NCI-H146 (cell line): Measurements from ENCODE around the gene ASPRV1.

Experiments
- DNase-seq: peaks from one replicate; lab custom pipeline; 2025; lab: John Stamatoyannopoulos, UW

The ASPRV1 gene

DNA sequence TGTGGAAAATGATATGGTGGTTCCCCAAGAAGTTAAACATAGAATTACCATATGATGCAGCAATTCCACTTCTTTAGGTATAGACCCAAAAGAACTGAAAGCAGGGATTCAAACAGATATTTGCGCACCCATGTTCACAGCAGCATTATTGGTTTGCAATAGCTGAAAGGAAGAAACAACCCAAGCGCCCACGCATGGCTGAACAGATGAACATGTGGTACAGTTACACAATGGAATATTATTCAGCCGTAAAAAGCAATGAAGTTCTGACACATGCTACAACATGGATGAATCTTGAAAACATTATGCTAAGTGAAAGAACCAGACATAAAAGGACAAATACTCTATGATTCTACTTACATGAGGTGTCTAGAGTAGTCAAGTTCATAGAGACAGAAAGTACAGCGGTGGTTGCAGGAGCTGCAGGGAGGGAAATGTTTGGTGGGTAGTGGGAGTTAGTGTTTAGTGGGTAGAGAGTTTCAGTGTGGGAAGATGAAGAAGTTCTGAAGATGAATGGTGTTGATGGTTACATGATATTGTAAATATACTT lies 26.7 kb upstream of the ASPRV1 start:
- no peak for DNase-seq

DNA sequence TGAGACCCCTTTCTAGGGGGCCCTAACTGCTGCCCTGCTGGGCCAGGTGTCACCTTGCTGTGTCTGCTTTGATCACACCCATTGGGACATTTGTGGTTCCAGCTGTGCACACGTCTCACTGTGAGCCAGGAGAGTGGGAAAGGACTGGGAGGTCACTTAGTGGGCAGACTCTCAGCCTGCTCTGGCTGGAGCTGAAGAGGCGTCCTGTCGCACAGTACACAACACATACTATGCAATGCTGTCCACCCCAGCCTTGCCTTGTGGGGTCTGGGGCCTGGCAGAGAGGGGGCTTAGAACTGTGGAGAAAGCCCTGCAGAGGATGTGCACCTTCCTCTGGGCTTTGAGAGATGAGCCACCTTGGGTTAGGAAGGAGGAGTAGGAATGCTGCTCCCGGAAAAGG lies 25.3 kb upstream of the ASPRV1 start:
- no peak for DNase-seq

DNA sequence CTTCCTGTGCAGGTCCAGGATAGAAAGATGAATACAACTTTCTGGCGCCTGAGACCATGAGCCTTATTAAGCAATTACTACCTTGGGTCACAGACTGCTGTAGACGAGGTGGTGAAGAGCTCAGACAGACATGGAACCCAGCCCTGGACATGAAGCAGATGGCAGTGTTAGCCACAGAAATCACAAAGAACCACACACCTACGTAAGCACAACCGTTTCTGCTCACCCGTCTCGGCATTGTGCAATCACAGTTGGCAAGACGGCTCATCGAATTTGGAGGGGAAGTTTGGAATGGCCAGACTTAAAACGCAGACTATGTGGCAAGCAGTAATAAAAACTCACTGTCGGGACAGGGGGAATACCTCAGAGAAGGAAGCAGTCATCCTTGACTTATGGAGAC lies 24.3 kb upstream of the ASPRV1 start:
- DNase-seq, result no peak

DNA sequence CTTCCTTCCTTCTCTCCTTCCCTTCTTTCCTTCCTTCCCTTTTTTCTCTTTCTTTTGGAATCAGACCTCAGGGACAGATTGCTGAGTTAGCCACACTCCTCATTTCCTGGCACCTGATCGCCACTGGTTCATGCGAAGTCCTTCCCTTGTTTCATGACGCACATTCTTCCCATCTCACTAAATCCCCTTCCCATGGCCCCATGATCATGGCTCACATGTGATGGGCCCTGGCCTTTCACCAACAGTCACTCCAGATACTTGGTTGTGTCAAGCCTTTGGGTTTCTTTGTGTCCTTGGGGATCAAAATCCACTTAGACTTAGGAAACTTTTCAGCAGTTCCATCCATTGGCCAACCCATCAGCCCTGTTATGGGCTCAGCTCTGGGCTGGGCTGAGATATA lies 23.8 kb upstream of the ASPRV1 start:
- no peak for DNase-seq

DNA sequence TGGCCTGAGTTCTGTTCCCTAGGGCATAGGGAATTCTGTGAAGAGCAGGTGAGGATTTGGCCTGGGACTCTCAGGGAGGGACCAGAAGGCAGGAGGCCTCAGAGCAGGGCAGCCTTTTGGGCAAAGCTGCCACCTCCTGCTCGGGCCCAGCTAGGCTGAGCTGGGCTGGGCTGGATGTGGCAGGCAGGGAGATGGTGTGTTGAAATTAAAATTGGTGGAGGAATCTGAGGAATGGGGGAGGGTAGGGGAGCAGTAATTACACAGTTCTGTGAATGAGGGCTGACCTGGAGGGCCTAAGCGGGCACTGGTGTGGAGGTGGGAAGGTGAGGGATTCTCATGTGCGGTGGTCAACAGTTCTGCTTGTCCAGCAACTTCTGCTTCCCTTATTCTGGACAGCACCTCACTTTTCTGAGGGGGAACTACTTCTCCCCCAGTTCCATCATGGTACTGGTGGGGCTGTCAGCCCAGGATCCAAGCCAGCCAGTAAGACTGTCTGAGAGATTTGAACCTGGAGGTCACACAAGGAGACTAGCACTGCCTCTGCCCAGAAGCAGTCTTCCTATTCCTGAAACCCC lies 22.0 kb upstream of the ASPRV1 start:
- no peak for DNase-seq

DNA sequence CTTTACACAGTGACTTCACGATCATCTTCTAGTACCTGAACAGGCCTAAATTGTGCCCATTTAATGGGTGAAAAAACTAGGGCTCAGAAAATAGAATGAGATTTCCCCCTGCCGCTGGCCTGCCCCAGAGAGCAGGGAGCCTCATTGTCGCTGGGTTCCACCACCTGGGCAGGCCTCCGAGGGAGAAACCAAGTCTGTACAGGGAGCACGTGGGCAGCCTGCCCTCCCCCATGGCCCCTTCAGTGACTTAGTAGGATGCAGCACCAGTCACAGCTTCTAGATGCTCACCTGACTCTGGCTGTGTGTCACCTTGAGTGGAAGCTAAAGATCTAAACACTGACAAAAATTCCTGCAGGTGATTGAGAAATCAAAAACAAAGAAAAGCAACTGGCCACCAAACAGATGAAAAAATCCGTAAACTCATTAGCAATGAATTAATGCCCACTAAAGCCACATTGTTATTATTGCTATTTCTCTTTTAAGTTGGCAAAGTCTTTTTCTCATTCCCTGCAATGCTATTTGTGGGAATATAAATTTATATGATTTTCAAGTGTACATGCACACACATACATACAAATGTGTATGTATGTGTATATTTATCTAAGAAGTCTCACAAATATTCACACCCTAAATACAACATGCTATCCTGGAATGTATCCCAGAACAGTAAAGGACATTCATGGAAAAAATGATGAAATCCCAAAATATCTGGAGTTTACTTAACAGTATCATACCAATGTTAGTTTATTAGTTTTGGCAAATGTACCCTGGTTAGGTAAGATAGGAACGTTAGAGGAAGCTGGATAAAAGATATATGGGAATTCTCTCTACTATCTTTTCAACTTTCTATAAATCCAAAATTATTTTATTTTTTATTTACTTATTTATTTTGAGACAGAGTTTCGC lies 18.7 kb upstream of the ASPRV1 start:
- DNase-seq, result no peak

DNA sequence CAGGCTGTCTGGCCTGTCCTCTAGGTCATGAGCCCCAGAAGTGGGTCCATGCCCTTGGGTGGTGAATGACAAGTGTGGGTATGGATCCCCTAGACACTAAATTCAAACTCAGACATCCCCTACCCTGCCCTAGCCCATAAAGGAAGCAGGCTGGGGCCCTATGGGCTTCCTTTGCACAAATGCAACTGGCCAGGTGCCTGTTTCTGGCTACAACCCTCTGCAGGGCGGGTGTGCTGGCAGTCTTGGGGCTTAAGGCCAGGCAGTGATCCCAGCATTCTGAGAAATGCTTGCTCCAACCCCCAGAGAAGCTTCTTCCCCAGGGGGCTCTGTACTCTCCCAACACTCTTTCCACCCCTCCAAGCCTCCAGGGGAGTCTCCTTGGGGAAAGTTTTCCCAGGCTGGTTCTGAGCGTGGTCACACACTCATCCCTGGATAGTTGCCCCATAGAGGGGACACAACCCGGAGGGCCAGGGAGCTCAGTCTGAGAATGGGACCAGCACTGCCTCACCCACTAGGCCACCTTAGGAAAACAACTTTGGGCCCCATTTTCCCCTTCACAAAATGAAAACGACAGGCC lies 16.6 kb upstream of the ASPRV1 start:
- no peak for DNase-seq

DNA sequence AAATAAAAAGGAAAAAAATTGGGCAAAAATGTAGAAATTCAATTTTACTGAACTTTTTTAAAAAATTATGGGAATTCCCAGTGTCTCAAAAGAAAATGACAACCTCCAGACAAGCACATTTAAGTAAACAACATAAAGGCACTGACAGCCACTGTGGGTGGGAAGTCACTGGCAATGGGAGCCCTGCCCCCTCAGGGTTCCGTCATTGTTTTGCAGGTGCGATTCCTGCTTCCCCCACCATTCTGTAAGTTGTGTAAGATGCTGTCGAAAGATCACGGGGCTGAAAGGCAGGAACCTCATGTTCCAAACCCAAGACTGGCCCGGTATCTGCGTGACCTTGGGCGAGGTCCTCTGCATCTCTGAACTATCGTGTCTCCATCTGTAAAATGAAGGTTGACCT lies 15.8 kb upstream of the ASPRV1 start:
- DNase-seq, result no peak

DNA sequence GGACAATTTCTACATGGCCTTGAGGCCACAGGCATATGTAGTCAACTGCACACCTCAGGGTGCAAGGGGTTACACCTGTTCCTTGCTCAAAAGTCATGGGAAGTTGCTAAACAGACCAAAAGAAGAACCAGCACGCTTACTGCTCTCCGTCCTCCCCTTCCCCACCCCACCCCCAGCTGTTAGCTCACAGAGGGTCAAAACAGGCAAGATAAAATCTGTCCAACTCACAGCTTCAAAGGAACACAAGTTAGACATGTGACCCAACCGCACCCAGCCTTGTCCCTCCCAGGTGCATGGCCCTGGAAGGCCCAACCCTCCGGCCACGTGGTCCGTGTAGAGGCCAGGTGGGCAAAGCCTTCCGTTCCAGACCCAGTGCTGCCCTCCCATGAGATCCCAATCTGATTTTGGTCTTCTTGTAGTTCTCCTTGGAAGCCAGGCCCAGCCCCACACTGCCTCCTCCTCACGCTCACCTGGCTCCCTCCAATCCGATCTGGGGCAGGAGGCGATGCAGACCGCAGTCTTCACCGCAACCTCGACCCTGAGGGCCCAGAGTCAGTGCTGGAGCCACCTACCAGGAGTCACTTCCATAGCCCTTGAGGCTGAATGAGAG lies 14.5 kb upstream of the ASPRV1 start:
- no peak for DNase-seq

DNA sequence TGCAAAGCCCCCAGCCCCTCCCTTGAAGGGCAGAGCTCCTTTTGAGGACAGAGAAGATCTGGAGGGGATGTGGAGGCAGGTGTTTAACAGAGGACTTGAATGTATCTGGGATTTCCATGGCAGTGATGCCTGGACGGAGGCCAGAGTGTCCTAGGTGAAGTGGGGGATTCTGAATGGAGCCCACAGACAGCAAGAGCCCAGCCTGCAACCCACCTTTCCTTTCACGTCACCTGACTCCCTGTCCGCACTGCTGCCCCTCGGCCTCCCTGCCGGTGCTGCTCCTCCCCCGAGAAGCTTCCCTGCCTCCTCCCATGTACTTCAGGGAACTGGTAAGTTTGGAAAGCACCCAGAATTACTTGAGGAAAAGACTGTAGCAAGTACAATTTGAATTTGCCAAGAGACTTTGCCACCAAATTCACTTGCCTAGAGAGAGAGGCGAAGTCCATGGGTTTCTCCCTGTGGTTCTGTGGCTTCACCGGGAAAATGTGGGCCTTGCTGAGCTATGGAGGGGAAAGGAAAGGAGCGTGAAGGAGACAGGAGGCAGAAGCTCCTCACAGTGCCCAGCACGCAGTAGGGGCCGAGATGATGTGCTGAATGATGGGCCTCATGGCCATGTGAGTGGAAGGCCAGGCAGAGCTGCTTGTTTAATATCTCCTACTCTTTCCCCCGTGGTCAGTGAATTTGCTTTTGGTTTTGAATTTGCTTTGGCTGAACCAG lies 13.9 kb upstream of the ASPRV1 start:
- DNase-seq, result no peak

DNA sequence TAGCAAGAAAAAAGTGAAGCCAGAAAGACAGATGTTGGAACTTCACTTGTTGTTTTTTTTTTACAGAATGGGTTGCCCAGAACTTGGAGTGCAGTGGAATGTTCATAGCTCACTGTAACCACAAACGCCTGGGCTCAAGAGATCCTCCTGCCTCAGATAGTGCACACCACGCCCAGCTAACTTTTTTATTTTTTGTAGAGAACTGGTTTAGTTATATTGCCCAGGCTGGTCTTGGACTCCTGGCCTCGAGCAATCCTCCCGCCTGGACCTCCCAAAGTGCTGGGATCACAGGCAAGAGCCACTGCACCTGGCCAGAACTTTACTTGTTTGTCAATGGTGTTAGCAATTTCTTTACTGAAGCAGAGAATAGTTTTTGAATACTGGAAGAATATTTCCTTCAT lies 11.9 kb upstream of the ASPRV1 start:
- no peak for DNase-seq

DNA sequence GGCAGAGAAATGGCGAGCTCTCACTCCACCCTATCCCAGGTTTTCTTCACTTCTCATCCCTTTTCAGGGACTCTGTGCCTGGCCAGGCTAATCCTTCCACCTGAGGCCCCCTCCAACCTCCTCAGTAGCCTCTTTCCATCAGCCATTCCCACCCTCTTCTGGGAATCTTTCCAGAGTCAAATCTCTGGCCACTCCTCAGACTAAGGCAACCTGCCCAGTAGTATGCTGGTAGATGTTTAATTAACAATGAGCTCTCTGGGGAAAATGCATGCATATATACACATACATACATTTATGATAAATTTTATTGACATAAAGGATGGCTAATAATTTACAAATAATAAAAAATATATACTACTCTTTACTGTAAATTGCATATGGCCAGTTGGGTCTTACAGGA lies 11.4 kb upstream of the ASPRV1 start:
- no peak for DNase-seq

DNA sequence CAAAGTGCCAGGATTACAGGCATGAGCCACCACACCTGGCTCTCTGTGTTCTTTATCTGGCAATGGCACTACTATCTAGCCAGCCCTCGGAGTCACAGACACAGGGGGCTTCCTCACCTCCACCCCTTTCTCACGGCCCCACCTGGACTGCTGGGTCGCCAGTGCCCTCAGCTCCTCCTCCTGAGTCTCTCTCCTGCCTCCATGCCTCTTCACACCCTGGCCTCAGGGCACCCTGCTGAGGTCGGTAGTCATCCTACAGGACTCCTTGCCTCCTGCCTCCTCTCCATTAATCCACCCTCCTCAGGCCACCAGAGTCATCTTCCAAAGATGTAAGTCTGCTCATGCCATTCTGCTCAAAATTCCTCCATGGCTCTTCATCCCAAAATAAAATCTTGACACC lies 8.6 kb upstream of the ASPRV1 start:
- DNase-seq, result no peak

DNA sequence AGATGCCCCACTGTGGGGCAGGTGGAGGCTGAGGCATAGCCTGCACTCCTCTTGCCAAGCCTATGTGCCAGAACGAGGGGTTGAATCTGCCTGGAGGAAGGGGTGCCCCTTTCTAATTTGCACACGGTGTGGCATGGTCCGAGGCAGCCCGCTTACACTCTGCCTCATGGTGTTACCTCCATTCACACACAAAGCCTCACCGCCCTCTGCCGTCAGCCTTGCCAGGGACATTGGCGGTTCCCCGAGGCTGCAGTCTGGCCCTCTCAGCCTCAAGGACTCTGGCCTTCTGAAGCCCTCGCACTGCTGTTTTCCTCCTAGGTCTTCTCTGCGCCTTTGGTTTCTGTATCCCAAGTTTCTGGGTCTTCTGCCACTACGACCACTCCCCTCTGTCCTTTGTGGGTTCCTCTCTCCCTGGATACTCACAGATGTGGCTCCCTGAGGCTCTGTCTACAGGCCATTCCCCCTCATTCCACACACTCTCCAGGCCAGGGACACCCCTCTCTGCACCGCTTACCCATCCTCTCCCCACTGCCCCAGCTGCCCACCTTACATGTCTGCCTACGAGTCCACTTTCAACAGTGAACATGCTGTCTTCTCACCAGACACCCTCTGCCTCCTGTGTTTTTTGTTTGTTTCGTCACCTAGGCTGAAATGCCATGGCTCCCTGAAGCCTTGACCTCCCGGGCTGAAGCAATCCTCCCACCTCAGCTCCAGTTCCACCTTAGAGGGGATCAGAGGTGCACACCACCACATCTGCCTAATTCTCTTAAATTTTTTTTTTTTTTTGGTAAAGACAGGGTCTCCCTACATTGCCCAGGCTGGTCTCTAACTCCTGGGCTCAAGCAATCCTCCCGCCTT lies 7.9 kb upstream of the ASPRV1 start:
- no peak for DNase-seq

DNA sequence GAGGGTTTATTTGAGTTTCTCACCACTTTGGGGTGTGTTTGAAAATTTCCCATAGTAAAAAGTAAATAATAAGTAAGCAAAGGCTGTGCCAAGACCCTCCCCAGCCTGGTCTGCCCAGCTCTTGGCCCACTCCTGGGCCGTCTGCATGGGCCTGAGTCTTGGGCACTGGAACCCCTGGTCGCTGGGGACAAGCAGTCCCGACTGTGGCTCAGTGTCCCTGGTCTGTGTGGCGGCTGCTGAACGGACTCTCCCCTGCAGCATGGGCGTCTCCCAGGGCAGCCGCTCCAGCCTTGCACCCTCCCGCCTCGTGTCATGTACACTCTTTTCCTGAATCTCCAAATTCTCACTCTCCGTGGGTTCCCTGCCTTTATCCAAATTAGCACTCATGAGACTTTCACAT lies 7.2 kb upstream of the ASPRV1 start:
- no peak for DNase-seq

DNA sequence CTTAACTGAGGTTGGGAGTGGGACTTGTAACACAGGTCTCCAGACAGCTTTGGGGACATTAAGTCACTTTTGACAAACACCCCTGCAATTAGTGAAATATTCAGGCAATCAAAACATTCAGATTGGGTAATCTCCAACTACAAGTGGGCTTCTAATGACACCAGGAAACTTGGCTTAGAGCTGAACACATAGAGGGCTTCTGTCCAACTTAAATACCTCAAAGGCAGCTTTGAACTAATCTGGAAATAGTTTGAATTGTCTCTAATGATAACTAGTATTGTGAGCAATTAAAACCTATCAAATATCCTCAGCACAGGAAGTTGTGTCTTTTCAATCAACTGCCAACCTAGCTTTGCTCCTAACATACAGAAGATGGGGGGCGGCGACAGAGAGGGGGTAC lies 5.1 kb upstream of the ASPRV1 start:
- no peak for DNase-seq

DNA sequence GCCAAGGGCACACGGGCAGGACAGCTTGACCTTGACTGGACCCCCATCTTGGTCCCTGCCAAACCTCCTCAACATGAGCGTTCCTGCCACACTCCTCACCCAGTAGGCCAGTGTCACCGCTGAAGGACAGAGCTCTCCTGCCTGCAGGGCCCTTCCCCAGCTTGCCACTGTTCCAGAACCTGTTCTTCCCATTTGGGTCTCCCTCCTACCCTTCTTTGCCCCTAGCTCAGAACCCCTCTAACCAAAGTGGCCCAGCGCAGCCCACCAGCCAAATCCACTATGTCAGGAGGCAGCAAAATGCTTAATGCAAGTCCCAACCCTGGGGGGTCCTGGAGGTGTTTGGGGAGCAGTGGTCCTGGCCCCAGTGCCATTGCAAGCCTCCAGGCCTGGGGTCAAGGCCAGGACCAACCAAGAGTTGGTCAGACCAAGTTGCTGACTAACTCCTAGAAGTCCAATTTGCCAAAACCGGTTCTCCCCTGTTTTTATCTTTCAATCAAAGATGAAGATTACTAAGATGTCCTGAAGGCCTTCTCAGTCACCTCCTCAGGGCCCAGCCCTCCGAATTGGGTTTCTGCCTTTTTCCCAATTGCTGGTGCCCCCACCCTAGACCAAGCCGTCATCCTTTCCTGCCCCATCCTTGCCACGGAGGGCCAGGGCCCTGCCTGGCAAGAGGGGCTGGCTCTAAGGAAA lies 4.5 kb upstream of the ASPRV1 start:
- no peak for DNase-seq

DNA sequence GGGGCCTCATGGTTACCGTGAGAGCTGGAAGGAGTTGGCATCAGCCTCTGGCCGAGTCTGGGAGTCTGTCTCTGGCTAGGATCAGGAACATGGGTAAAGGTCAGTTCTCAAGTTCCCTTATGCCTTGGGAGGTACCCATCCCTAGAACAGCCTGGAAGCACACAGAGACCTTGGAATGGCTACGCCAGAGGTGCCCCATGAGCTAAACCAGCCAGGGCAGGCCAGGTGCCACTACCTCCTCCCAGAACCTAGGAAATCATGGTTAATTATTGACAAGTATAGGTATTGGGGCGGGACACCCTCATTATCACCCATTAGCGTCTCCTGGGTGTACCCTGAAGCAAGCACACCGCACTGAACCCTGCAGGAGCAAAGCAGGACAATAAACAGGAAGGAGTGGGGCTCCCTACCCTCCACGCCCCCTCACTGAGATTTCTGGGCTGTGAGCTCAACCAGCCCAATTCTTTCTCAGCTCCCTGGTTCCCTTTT lies 3.0 kb upstream of the ASPRV1 start:
- DNase-seq, result no peak

DNA sequence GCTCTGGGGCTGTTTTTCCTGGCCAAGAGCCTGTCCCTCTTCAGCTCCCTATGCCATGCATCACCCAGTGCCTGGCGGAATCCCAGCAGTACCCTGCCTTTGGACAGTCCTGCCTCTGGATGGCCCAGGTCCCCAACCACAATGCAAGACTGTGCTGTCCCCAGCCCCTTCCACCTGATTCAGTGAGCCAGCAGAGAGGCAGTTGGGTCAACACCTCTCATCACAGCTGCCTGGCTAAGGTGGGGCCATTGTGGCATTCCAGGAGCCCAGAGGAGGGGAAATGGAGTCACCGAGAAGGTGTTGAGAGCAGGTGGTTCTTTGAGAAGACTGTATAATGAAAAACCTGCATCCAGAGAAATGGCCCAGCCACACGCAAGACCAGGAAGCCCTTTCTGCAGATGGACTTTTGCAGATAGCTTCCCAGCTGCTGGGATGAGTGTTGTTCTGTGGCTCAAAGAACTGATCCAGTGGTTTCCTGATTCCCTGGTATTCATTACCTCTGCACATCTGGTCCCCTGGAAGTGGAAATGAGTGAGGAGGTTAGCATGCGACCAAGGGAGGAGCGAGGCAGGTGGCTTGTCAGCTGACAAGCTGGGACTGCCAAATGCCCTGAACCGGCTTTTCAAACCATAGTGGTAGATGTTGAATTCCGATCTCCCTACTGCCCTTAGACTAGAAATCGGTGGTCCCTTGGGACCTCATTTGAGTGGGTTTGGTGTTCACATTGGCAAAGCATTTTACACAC lies 1.7 kb upstream of the ASPRV1 start:
- DNase-seq, result no peak

DNA sequence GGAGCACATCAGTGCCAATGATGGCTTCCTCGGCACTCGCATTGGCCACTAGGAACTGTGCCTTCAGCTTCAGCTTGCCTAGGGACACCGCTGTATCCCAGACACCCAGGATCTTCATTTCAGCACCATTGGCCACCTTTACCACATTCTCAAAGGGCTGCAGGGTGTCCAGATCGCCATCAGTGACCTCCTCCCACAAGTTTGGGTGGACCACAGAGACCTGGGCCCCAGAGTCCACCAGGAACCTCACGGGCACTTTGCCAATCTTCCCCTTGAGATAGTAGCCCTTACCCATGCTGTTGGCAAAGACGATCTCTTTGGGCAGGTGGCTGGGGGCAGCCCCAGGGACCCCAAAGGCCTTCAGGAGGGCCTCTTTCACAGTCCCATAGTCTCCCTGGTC lies 610 bp downstream of the ASPRV1 start:
- no peak for DNase-seq
